Endometrium (tissue), 2 donors: Measurements from ENCODE around the gene STK17A.
"Not testable (repeated sequence)": the region's sequence is repeated elsewhere in the genome, so short reads cannot be mapped to it uniquely, and the experiment has no call there.

Experiments
- FAIRE-seq: peaks from 2 replicates; lab custom pipeline; 2012; peaks lifted over from hg19 to GRCh38; lab: Jason Lieb, UNC
- donor health status: control.
- donor health status: control.

The STK17A gene

DNA sequence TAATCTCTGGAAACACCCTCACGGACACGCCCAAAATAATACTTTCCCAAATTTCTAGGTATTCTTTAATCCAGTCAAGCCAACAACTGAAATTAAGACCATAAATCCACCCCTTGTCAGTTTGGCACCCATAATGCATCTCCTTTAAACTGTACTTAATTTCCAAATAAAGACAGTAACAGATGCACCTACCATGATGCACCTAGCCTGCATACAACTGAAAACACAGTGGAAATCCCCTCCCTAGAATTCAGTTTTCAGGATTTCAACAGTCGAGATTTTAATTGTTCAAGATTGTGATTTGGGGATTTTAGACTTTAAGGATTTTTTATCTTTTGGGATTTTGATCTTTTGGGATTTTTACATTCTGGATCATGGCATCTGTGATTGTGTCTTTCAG lies 17.1 kb downstream of the STK17A start:
- no peak for FAIRE-seq

DNA sequence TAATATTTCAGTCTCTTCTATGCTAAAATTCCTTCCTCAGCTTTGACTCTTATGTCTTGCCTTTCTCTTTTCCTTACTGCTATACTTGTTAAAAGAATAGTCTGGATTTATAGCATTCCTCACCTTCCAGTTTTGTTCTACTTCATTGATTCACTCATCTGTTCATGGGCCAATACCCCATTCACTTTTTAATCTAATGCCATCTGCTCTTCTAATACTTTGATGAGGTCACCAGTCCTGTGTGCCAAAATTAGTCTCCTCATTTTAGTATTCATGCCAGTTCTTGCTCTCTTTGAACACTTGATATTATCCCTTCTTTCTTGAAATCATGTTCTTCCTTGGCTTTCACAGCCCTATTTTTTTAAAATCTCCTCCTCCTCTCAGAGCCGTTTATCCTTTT lies 19.3 kb downstream of the STK17A start:
- no peak for FAIRE-seq

GRCh38 chr7:43604251-43604650 lies 21.3 kb downstream of the STK17A start:
- FAIRE-seq = no peak

- FAIRE-seq = no peak
Observed at GRCh38 chr7:43609097-43609496, 26.2 kb downstream of the STK17A start.

- no peak for FAIRE-seq
Observed at GRCh38 chr7:43612128-43612527, 29.2 kb downstream of the STK17A start.

DNA sequence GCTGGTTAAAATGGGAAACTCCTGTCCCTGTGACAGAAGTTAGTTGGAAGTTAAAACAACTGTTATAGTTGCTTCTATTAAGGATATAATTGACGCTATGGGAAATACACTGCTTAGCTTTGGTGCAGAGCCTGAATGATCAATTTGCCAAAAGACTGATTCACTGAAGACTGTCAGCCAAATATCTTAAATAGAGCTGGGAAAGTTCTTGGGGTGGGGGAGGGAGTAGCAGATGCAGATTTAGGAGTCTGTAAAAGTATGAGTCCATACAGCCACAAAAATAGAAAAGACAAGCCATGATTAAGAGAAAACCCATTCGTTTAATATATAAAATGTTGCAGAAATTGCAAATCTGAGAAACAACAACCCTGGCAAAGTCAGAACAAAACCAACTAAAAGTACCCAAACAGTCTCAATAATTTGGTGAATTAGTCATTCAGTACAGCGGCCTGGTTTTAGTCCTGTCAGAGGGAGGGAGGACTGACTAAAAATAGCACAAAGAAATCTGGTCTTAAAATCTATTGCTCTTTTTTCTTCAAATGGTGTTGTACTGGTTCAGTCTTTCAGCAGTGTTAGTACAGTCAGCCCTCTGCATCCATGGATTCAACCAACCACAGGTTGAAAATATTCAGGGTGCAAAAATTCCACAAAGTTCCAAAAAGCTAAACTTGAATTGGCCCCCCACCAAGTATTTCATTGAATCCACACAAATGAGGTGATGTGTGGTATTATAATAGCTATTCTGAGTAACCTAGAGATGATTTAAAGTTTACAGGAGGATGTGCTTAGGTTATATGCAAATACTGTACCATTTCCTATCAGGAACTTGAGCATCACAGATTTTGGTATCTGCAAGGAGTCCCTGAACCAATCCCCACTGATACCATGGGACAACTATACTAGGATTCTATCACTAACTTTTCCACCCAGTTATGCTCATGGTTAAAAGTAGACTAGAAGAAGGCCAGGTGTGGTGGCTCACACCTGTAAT lies 30.0 kb downstream of the STK17A start:
- FAIRE-seq = no peak

GRCh38 chr7:43615558-43616145 lies 32.7 kb downstream of the STK17A start:
- no peak for FAIRE-seq

DNA sequence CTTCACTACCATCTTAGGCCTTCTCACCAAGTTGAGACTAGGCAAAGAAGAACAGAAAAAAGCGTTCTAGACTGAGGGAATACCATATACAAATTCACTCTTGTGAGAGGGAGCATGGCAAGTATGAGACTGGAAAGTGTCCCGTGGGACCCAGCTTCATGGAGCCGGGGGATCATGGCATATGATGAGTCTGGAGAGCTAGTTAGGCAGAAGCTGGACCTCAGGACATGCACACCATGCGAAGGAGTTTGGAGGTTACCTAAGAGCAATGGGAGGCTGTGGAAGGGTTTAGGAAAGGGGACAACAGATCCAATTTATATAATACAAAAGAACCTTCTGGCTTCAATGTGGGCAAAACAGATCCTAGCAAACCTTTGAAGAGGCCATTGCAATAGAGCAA lies 34.1 kb downstream of the STK17A start:
- FAIRE-seq = no peak

DNA sequence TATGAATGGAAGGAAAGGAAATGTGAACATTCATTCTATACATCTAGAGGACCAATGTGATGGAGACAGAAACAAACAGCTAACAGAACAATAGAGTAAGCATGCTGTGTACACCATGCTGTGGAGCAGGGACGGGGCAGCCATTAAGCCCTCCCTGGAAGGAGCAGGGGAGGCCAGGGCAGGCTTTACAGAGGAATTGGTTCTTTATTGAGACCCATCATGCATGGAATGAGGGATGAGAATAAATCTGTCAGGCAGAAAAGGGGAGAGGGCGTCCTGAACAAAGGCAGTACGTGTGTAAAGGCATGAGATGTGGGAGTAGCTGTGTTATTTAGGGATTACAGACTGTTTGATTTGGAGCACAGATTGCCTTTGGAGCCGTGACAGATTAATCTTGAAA lies 35.2 kb downstream of the STK17A start:
- no peak for FAIRE-seq

GRCh38 chr7:43619213-43620012 lies 36.5 kb downstream of the STK17A start:
- FAIRE-seq = no peak

DNA sequence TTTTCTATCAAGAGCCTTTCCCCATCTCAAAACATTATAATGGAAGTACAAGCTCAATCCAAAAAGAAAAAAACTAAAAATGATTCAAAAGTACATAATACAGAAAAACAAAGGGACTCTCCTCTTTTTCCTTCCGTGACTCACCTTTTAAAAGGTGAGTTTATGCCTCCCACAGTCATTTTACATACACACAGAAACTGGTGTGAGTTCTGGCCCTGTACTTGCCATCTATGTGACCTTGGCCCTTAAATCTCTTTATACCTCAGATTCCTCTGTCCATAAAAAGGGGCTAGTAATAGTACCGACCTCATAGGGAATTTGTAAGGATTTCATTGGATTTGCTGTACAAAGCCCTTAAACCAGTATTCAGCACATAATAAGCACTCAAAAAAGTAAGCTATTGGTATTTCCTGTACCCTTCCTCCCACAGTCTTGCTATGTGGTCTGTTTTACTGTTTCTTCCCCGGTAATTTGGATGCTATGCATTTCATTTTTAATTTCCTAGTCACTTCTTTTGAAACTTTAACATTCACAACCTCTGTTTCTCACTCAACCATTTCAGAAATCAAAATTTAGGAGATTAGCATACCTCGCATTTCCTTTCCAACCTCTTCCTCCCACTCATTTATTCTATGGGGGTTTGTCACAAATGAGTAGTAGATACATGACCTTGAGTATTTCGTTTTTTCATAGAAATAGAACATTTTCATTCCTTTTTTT lies 39.0 kb downstream of the STK17A start:
- no peak for FAIRE-seq

- FAIRE-seq = no peak
Observed at GRCh38 chr7:43624156-43624555, 41.2 kb downstream of the STK17A start.

GRCh38 chr7:43625453-43625852 lies 42.5 kb downstream of the STK17A start:
- no peak for FAIRE-seq

DNA sequence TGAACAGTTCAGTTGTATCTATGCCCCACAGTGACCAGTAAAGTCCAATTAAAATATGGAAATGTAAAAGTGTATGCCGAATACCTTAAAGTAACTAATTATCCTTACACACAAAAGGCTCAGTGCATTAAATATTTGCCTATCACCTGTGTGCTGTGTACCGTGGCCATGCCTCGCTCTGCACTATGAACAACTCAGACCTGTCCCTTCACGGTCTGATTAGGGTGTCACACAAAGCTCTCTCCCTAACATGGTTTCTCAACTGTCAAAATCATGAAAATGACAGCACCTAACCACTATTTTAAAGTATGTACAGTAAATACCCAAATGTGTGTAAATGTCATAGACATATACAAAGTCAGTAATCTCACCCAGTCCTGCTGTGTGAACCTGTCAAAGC lies 43.1 kb downstream of the STK17A start:
- no peak for FAIRE-seq

DNA sequence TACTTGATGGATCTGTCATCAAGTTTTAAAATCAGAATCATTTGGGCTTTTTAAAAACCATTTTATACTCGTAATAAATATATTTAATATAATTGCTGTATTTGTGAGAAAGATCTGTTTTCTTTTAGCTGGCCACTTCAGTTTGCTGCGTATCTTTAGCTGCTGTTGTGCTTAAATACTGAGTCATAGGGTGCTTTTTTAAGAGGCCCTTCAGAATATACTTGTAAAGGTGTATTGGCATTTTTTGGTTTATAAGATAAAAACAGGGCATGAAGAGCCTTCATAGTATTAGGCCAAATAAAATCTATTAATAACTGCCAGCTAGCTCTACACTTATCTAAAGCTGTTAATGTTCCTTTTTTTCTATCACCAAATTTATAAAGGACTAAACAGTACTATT lies 43.8 kb downstream of the STK17A start:
- no peak for FAIRE-seq

- FAIRE-seq = not testable (repeated sequence)
Observed at GRCh38 chr7:43627798-43628197, 44.9 kb downstream of the STK17A start.

DNA sequence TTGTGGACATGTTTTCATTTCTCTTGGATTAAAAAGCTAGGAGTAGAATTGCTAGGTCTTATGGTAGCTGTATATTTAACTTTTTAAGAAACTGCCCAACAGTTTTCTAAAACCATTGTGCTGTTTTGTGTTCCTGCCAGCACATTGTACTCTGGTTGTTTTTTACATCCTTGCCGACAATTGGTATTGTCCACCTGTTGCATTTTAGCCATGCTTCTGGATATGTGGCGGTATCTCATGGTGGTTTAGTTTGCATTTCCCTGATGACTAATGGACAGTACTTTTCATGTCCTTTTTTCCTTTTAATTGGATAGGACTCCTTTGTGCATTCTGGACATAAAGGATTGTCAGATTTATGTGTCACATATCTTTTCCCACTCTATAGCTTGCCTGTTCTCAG lies 45.5 kb downstream of the STK17A start:
- FAIRE-seq = no peak

DNA sequence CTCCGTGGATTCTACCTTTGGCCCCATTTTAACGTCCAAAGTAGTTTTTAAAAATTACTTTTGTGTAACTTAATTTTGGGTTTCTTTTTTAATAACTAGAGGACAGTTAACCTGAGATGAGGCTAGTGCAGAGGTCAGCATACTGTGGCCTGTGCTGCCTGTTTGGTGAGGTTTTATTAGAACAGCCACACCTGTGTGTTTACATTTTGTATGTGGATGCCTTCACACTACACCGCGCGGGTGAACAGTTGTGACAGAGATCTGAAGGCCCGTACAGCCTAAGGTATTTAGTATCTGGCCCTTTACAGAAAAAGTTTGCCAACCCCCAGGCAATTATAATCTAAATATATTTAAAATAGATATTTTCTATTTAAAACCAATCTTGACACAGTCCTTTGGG lies 46.9 kb downstream of the STK17A start:
- no peak for FAIRE-seq

GRCh38 chr7:43630482-43630881 lies 47.6 kb downstream of the STK17A start:
- no peak for FAIRE-seq

DNA sequence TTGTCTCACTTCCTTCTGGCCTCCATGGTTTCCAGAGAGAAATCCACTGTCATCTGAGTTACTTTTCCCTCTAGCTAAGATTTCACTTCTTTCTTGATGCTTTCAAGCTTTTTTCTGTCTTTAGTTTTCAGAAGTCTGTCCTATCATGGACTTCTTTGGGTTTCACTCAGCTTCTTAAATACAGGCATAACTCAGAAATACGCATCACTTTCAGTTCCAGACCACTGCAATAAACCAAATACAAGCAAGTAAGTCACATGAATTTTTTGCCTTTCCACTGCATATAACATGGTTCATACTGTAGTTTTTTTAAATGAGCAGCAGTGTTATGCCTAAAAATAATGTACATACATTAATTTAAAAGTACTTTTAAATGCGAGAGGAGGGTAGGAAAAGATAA lies 48.7 kb downstream of the STK17A start:
- FAIRE-seq = no peak

- no peak for FAIRE-seq
Observed at GRCh38 chr7:43632746-43633145, 49.8 kb downstream of the STK17A start.

GRCh38 chr7:43634384-43634783 lies 51.5 kb downstream of the STK17A start:
- FAIRE-seq = no peak
